Measurements from ENCODE around the gene ZNF672. TPM values are rescaled to one million over a fixed set of nuclear protein-coding genes. Genes with fewer than 3 reads are reported as not detected.

The ZNF672 gene
- total RNA-seq, 1 donor from 2014 or later = 24.1 TPM

- DNase-seq (ENCODE audit: extremely low spot score, unreplicated experiment) = peak; percentile 78
- Mint-ChIP-seq H3K36me3 (ENCODE audit: unreplicated experiment) (peaks cover 45% of the 10 kb centered on the region), H3K4me3 (ENCODE audit: unreplicated experiment) (no peak overlapping the region)
Measured at GRCh38 chr1:248813546-248813945, 24.5 kb upstream of the ZNF672 start.

GRCh38 chr1:248814351-248814750, 23.7 kb upstream of the ZNF672 start:
- no peak overlapping the region for H3K27ac Mint-ChIP-seq (ENCODE audit: unreplicated experiment)
- H3K27me3 Mint-ChIP-seq (ENCODE audit: unreplicated experiment) = no peaks in the 10 kb centered on the region
- DNase-seq (ENCODE audit: extremely low spot score, unreplicated experiment) = peak; percentile 59
- TF ChIP-seq CTCF (IDR thresholded peaks at IDR 0.05) = no peak
- peaks cover 48% of the 10 kb centered on the region for H3K36me3 Mint-ChIP-seq (ENCODE audit: unreplicated experiment)
- H3K9me3 Mint-ChIP-seq (ENCODE audit: unreplicated experiment) = no peaks in the 10 kb centered on the region
- H3K4me3 Mint-ChIP-seq (ENCODE audit: unreplicated experiment) = no peak overlapping the region
- peaks cover 17% of the 10 kb centered on the region for H3K4me1 Mint-ChIP-seq (ENCODE audit: unreplicated experiment)

More at GRCh38 chr1:248813546-248813945, 24.5 kb upstream of the ZNF672 start:
- Mint-ChIP-seq H3K4me1 (ENCODE audit: unreplicated experiment) (peaks cover 17% of the 10 kb centered on the region), H3K9me3 (ENCODE audit: unreplicated experiment) (no peaks in the 10 kb centered on the region), H3K27ac (ENCODE audit: unreplicated experiment) (no peak overlapping the region), H3K27me3 (ENCODE audit: unreplicated experiment) (no peaks in the 10 kb centered on the region)
- TF ChIP-seq CTCF (IDR thresholded peaks at IDR 0.05) = no peak

- peaks cover 13% of the 10 kb centered on the region for H3K4me1 Mint-ChIP-seq (ENCODE audit: unreplicated experiment)
- H3K9me3 Mint-ChIP-seq (ENCODE audit: unreplicated experiment) = no peaks in the 10 kb centered on the region
- H3K36me3 Mint-ChIP-seq (ENCODE audit: unreplicated experiment) = peaks cover 54% of the 10 kb centered on the region
- peak; percentile 62 for DNase-seq (ENCODE audit: extremely low spot score, unreplicated experiment)
- TF ChIP-seq CTCF (IDR thresholded peaks at IDR 0.05) = no peak
- H3K27ac Mint-ChIP-seq (ENCODE audit: unreplicated experiment) = no peak overlapping the region
- H3K4me3 Mint-ChIP-seq (ENCODE audit: unreplicated experiment) = no peak overlapping the region
- no peaks in the 10 kb centered on the region for H3K27me3 Mint-ChIP-seq (ENCODE audit: unreplicated experiment)
Measured at GRCh38 chr1:248815407-248816034, 22.5 kb upstream of the ZNF672 start.

GRCh38 chr1:248816042-248816851, 21.8 kb upstream of the ZNF672 start:
- no peaks in the 10 kb centered on the region for H3K9me3 Mint-ChIP-seq (ENCODE audit: unreplicated experiment)
- no peak overlapping the region for H3K27ac Mint-ChIP-seq (ENCODE audit: unreplicated experiment)
- no peak overlapping the region for H3K4me3 Mint-ChIP-seq (ENCODE audit: unreplicated experiment)
- no peak for DNase-seq (ENCODE audit: extremely low spot score, unreplicated experiment)
- TF ChIP-seq CTCF (IDR thresholded peaks at IDR 0.05) = no peak
- no peaks in the 10 kb centered on the region for H3K27me3 Mint-ChIP-seq (ENCODE audit: unreplicated experiment)
- peaks cover 52% of the 10 kb centered on the region for H3K36me3 Mint-ChIP-seq (ENCODE audit: unreplicated experiment)
- H3K4me1 Mint-ChIP-seq (ENCODE audit: unreplicated experiment) = peaks cover 8% of the 10 kb centered on the region

- no peak overlapping the region for H3K27ac Mint-ChIP-seq (ENCODE audit: unreplicated experiment)
- peaks cover 49% of the 10 kb centered on the region for H3K36me3 Mint-ChIP-seq (ENCODE audit: unreplicated experiment)
- H3K4me1 Mint-ChIP-seq (ENCODE audit: unreplicated experiment) = peaks cover 13% of the 10 kb centered on the region
- no peak for DNase-seq (ENCODE audit: extremely low spot score, unreplicated experiment)
- no peak for TF ChIP-seq CTCF (IDR thresholded peaks at IDR 0.05)
- H3K4me3 Mint-ChIP-seq (ENCODE audit: unreplicated experiment) = no peak overlapping the region
- no peaks in the 10 kb centered on the region for H3K27me3 Mint-ChIP-seq (ENCODE audit: unreplicated experiment)
- H3K9me3 Mint-ChIP-seq (ENCODE audit: unreplicated experiment) = no peaks in the 10 kb centered on the region
Measured at GRCh38 chr1:248817065-248817464, 21.0 kb upstream of the ZNF672 start.

Data from osteocyte (in vitro differentiated cells).